GM11168 (cell line): ENCODE measurements around the gene ARAF.

Experiments used
- in situ Hi-C: fragments of 300-500 bp; cut with MboI; formaldehyde crosslinking; loops from one replicate; pipeline ENCODE4 v1.12.0; 2022; ENCODE audit warnings: low sequenced_read_pairs; ENCODE audit not compliant: unreplicated experiment

The ARAF gene

DNA sequence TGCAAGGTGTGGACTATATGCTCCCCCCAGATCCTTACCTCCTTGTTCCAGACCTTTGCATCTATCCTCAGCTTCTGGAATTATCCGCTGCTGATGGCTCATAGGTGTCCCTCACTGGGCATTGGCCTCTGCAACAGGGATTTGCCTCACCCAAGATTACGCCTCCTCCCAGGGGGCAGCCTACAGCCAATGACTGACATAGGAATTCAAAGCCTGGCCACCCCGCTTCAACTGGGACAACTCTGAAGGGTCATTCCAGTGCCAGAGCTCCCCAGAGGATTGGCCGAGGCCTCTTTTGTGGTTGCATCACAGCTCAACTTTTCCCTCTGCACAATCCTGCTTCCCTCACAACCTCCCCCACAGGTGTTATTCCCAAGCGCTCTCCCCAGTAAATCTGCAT, 53.6 kb downstream of the ARAF start:
- in situ Hi-C loops = no loop called here

DNA sequence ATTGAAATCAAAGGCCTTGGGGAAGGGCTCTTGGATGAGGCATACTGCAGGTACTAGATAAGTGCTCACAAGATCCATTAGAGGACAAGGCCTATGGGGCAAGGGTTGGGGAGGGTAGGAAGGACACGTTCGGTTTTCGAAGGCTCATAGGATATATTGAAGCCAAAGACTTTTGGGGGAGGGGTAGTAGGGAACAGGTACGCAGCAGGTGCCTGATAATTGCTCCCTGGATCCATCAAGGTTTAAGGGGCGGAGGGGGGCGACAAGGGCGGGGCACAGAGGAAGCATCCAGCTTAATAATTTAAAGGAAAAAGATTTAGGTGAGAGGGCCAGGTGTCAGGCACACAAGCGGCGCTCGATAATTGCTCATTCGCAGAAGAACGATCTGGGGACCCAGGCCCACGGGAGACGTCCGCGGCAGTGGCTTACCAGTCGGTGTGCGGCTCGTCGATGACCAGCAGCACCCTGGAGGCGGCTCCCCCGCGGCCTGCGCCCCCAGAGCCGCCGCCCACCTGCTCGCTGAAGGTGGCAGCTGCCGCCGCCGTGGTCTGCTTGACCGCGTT, 58.0 kb downstream of the ARAF start:
- in situ Hi-C loops = no loop called here

DNA sequence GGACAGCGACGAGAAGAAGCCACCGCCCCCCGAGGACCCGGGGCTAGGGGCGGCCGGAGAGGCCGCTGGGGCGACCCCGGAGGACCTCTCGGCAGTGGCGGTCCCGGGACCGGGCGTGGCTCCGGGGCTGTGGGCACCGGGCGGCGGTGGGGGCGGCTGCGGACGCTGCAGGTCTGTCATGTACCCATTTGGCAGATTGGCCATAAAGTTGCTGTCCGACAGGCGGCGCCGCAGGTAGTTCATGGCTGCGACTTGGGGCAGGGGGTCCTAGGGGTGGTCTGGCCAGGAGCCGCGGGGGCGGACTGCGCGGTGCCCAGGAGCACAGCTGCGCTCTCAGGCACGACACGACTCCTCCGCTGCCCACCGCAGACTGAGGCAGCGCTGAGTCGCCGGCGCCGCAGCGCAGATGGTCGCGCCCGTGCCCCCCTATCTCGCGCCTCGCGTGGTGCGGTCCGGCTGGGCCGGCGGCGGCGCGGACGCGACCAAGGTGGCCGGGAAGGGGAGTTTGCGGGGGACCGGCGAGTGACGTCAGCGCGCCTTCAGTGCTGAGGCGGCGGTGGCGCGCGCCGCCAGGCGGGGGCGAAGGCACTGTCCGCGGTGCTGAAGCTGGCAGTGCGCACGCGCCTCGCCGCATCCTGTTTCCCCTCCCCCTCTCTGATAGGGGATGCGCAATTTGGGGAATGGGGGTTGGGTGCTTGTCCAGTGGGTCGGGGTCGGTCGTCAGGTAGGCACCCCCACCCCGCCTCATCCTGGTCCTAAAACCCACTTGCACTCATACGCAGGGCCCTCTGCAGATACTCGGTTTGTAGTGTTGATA, 58.7 kb downstream of the ARAF start, which contains the start of gene SYN1:
TSS of gene SYN1 (minus strand) at position 372 of the 817 bp plus-strand sequence. CDS start at position 243, 129 bp downstream.
- in situ Hi-C loops = no loop called here

DNA sequence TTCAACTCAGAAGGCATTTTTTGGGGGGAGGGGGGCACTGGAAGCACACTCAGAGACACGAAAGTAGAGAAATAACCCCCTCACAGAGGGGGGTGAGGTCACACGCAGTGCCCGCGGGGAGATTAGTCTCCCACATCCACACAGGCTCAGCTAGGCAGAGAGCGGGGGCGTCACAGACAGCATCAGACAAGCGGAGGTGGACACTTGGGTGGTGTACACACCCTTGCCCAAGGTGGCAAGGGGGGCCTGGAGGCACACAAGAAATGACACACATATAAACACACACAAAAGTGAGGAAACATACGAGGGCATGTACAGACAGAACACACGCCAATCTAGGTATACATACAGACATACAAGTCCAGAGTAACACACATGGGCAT, 59.3 kb downstream of the ARAF start:
- in situ Hi-C loops = no loop called here
